Inflammatory macrophage treated with lipopolysaccharide for 1 hour (primary cell): ENCODE results near the gene ZNF235.
"Not testable (repeated sequence)": the region's sequence is repeated elsewhere in the genome, so short reads cannot be mapped to it uniquely, and the experiment has no call there.

Experiments used
- DNase-seq, 2 donors: peaks; one replicate each; pipeline ENCODE4 v3.0.0-alpha.2; 2020 to 2022

ZNF235 gene

DNA sequence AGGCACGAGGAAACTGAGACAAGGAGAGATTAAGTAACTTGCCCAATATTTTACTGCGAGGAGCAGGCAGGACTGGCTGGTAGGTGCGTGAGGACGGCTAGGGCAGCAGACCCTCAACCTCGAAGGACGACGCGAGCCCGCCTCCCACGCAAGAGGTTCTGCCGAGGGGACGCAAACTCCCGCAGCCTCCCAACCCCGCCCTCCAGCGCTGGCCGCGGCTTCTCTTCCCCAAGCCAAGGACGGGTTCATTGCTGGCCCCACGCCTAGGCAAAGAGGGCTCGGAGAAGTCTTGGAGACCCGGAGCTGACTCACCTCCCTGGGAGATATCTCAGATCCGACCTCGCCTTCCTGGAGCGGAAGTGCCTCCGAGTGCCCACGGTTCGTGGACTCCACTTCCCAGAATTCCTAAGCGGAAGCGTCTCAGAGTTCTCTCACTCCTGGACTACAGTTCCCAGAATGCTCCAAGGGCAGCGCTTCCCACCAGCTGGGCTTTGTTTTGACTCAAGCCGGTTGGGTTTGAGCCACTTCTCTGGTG, at the start of gene ZNF235:
ZNF235 (minus strand) TSS at position 367 of the 535 bp plus-strand sequence. CDS start 1,621 bp downstream, outside the sequence.
- DNase-seq = peak; percentile 94 to 95

DNA sequence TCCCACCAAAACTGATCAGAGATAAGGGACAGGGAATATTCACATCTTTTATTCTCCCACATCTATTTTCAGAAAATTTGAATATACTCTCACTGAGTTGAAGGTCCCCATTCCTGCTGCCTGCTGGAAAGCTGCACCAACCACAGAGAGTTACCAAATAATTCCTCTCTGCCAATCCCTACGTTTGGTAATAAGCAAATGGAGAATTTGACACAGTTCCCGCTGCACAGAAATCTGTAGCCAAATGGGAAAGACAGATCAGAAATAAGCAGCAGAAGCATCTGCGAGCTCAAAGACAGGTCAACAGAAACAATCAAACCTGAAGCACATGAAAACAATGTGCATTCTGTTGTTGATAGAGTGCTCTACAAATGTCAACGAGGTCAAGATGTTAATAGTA, 41.7 kb upstream of the ZNF235 start:
- DNase-seq = no peak

DNA sequence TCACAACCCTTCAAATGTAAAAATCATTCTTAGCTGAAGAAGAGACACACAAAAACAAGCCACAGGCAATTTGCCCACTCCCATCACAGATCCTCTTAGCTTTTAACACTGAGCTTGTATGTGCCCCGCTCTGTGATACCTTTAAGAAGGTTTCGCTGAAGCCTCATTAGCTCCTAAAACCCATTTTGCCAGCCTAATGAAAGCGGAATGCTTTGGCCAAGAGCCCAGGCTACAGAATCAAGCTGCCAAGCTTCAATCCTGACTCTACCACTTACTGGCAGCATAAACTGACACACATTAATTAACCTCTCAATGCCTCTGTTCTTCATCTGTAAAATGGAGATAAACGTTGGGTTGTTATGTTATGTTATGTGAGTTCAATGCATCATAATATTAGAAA, 41.1 kb upstream of the ZNF235 start:
- no peak for DNase-seq

DNA sequence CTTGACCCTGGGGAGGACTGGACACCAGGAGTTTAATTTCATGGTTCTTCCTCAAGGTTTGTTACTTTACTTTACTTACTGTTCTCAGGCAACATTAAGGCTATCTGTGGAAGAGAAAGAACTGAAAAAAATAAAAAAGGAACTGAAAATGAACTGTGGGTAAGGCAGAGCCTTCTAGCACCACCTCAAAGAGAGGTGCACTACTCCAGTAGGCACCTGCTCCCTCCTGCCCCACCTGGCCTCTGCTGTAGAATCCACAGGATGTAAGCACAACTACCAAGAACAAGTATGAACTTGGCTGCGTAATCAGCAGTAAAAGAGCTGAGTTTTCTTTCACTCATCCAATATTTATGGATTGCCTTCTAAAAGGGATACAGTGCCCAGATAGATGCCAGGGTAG, 39.4 kb upstream of the ZNF235 start:
- DNase-seq = no peak

DNA sequence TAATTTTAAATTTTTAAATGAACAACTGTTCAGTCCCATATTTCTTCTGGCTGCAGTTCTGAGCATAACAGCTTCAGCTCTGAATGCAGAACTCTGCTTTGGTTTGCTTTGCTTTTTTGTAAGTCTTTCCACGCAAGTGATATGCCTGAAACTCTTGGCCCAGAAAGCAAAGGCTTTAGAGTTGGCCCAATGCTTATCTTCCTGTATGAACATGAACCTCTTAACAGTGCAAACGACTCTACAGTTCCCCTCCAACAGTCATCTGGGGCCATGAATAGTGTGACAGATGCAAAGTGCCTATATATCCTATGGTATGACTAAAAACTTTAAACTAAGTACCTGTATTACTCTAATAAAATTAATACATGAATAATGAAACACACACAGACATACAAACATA, 37.0 kb upstream of the ZNF235 start:
- no peak for DNase-seq

DNA sequence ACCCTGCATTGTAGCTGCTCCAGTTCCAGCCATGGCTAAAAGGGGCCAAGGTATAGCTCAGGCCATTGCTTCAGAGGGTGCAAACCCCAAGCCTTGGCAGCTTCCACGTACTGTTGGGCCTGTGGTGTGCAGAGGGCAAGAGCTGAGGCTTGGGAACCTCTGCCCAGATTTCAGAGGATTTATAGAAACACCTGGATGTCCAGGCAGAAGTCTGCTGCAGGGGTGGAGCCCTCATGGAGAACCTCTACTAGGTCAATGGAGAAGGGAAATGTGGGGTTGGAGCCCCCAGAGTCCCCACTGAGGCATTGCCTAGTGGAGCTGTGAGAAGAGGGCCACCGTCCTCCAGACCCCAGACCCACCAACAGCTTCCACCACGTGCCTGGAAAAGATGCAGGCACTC, 29.8 kb upstream of the ZNF235 start:
- not testable (repeated sequence) for DNase-seq

DNA sequence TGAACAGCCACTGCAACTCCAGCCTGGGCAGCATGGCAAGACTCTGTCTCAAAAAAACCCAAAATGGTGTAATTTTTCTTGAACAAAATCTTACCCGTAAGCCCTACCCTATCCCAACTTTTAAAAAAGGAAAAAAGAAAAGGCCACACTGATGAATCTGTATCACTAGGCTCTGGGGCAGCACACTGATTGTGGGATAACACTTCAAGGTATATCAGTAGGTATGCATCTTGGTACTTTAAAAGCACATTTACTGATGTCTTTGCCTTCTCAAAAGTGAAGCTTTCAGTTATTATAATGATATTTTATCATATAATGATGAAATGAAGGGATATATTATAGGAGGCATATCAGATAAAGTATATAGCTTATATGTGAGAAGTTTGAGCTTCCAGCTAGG, 27.3 kb upstream of the ZNF235 start:
- DNase-seq = no peak

DNA sequence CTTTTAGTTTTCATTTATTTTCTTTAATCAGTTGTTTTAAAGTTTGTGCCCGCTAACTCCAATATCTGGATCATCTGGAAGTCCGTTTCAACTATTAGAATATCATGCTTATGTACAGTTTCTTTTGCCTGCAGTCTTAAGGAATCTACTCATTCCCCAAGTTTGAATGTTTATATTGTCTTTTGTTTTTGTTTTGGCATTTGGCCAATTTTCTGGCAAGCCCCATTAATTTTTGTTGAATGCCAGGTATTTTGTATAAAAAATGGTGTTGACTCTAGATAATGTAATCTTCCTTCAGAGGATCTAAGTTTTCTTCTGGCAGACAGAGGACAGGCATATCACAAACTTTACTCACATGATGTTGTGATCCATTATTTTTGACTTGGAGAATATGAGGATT, 11.1 kb upstream of the ZNF235 start:
- no peak for DNase-seq

DNA sequence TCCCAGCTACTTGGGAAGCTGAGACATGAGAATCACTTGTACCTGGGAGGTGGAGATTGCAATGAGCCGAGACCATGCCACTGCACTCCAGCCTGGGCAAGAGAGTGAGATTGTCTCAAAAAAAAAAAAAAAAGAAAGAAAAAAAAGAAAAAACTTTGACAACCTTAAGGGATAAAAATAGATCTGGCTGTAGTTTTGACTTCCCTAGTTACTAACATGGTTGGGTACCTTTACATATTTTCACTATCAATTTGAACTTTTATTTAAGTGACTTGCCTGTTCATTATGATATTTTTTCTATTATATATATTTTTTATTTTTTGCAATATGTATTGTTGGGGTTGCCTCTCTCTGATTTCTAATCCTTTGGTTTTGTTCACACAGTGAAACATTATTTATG, 8.4 kb upstream of the ZNF235 start:
- no peak for DNase-seq

DNA sequence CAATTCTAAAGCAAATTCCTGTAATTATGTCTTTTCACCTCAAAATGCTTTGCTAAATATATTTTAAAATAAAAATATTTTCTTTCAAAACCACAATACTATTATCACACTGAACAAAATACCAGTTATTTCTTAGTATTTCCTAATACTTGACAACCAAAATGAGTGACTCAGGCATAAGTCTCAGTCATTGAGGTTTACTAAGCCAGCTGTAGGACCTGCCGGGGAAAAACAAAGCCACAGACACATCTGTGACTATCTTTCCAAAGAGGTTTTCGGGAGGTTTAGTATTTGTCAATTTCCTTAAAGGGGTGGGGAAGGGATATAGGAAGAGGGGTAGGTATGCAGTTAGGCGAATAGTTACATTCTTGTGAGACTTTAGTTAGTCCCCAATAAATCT, 3.2 kb upstream of the ZNF235 start:
- no peak for DNase-seq

DNA sequence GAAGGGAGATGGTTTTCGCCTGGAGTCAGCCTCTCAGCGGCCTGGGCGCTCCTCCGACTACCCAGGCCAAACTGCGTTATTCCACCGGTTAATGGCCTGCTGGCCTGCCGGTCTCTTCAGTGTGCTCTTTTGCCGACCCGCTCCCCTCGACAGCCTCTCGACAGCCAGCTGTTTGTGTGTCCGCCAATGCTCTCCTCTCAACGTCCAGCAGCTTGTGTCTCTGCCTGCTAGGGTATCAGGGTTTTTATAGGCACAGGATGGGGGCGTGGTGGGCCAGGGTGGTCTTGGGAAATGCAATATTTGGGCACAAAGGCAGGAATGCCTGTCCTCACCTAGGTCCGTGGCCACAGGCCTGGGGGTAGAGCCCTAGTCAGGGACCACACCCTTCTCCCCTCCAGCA, 1.5 kb upstream of the ZNF235 start:
- no peak for DNase-seq

DNA sequence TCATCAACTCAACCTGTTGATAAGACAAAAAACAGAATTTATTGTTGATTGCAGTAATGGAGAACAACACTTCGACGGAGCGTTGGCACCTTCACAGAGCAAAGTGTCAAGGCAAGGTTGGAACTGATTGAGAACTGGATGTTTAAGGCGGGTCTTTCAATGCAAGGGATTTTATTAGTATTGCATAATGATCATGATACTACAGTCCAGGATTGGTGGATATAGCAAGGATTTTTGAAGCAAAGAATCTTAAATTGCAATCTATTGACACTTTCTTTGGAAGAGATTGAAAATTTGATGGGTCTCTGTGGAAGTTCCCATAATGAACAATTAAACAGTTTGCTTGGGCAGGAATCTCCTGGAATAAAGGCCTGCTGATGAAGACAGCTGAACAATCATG, 632 bp upstream of the ZNF235 start:
- no peak for DNase-seq

DNA sequence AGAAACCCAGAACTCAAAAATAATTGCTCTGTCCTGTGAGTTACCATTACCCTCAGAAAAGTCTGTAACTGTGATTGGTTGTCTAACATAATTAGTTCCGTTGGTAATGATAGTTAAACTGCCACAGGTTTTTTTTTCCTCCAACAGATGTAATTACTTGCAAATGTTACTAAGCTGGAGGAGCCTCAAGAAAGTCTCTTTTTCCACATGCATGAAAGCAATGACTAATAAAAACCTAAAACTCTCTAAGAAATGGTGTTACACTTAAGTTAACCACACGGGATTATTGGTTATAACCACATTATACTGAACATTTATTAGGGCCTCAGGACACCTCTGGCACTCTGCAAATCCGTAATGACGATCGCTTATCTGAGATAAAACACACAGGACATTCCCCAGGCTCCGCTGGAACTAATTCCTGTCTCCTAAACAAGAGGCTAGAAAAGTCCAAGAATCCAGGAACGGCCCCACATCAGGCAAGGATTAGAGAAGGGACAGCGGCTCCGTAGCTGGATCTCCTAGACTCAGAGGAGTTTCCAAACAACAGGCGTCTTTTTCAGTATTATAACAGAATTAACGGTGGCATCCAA, 753 bp downstream of the ZNF235 start:
- peak; percentile 0 to 5 for DNase-seq

DNA sequence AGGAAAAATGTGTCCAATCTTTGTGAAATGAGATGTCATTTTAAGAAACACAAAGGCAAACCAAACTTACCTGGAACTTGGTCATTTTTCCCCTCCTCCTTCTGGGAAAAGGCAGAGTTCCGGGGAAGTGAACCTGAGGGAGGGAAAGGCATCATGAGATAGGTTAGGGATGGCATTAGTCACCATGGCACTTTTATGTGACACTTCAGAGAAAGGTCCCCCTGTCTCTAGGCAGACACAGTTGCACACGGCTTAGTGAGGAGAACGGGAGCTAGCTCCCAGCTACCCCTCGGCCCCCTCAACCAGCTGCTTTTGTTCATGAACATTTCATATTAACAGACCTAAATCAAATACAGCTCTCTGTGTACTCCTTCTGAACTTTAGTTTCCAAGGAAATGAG, 1.5 kb downstream of the ZNF235 start:
- no peak for DNase-seq

DNA sequence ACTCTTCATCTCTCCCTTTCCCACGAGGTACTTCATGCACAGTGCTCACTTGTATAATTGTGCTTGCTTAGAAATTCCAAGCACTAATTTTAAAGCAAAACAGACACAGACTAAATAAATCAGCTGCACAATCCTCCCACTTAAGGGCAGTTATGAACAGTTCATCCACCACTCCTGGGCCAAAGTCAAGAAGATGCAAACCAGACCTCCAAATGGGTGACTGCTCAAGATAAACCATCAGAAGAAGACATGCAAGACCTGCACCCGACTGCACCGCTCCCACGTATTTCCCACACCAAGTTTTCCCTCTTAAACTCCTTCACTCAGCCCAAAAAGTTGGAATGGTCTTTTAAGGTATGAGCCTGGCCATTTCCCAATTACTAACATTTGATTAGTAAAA, 19.9 kb downstream of the ZNF235 start:
- no peak for DNase-seq

DNA sequence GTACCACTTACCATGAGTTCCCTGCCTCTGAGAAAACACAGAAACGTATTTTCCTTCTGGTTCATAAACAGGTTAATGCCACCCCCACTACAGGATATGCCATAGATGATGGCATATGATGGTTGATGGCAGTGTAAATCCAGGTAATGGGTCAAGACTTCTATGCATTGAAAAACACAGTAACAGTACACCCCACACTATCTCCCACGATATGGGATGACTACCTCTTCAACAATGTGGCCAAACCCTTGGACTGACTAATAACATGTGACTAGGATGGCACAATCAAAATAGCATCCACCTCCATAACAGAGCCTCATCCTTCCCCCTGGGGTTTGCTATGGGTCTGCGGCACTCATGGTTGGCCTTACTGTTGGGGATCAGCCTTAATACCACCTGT, 22.0 kb downstream of the ZNF235 start:
- no peak for DNase-seq

DNA sequence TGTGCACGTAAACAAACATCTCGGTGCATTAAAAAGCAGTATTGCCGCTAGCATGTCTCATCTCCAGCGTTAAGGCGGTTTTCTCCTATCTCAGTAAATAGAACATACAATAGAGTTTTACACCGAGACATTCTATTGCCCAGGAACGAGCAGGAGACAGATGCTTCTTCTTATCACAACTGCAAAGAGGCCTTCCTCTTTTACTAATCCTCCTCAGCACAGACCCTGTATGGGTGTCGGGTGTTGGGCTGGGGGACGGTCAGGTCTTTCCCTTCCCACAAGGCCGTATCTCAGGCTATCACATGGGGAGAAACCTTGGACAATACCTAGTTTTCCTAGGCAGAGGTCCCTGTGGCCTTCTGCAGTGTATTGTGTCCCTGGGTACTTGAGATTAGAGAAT, 23.9 kb downstream of the ZNF235 start:
- no peak for DNase-seq

DNA sequence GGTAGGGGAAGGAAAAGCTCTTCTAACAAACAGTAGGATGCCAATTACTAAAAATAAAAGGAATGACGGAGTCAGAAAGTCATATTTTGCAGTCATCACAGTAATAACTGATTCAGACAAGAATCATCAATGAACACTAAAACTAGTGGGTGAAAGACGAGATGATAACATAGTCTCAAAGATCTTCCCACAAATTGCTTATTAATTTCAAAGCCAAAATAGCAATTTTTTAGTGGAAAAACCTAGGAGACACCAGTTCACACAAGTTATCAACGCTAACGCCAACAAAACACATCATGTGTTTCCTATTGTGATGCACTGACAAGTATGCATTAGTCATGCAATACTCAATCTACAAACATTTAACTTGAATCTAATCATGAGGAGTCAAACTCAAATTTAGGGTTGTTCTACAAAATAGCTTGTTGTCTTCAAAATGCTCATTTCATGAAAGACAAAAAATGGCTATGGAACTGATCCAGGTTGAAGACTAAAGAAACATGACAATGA, 26.6 kb downstream of the ZNF235 start:
- DNase-seq = no peak

DNA sequence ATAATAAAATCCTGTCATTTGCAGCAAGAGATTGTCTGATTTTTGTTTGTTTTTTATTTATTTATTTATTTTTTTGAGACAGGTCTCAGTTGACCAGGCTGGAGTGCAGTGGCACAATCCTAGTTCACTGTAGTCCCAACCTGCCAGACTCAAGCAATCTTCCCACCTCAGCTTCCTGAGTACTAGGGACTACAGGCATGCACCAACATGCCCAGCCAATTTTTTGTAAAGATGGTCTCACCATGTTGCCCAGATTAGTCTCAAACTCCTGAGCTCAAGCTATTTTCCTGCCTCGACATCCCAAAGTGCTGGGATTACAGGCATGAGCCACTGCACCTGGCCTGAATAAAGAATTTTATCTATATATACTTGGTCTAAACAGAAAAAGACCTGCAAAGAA, 27.5 kb downstream of the ZNF235 start:
- no peak for DNase-seq

DNA sequence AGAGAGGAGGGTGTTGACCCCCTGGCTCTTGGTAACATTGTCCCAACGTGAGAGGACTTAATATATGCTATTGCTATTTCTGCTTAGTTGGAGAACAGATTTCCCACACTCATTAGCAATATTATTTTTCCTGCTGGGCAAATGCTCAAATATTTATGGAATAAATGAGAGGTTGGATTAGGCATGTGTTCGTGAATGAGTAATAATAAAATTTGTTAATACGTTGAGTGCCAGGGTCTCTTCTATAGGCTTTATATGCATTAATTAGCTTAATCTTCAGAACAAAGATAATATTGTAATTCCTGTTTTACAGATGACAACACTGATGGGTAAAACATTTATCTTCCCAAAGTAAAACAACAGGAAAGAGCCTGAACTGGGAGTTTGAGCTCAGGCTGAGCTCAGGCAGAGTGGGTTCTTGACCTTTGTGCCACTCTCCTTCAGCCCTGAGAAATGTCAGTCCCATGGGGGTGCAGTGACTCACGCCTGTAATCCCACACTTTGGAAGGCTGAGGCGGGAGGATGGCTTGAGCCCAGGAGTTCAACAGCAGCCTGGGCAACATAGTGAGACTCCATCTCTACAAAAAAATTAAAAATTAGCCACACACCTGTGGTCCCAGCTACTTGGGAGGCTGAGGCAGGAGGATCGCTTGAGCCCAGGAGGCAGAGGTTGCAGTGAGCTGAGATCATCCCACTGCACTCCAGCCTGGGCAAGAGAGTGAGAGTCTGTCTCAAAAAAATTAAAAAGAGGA, 44.0 kb downstream of the ZNF235 start:
- DNase-seq = no peak

DNA sequence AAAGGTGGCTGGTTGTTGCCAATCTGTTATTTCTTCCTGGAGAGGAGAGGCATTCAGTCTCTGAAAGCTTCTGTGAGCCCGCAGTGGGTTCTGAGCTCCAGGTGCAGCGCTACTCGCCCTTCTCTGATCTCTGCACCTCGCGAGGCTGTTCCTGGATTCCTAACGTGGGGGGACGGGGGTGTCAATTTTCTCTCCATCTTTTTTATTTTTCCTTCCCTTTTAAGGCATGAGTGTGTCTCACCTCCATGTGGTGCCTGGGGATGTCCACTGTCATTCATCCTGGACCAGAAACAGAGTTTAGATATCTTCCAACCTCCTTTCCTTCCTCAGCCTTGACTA, 44.5 kb downstream of the ZNF235 start:
- DNase-seq = no peak

DNA sequence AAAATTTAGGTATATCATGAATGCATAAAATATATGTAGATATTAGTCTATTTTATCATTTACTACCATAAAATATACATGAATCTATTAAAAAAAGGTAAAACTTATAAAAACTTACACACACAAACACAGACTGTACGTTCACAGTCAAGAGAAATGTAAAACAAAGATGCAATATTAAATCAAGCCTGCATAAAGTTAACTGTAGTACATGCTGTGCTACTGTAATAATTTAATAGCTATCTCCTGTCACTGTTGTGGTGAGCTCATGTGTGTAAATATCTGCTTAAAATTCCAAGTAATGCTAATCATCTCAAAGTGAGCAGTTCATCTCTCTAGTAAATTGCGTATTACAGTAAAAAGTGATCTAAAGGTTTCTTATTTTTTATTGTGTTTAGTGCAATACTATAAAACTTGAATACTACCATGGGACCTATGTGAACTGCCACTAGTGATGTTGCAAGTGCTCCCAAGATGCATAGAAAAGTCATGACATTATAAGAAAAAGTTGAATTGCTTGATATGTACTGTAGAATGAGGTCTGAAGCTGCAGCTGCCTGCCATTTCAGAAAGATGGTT, 45.9 kb downstream of the ZNF235 start:
- DNase-seq = no peak

DNA sequence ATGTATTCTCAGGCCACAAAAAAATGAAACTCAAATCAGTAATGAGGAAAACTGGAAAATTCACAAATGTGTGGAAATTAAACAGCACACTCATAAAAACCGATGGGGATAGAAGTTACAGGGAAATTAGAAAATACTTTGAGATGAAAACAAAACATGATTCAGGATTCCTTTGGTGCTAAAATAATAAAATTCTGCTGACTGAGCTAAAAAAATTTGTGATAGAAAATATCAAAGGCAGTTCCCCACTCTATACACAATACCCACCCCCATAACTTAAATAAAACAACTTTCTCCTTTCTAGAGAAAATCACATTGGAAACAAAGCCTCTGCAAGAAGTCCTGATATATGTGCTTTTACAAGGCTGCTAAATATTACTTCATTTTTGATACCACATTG, 46.7 kb downstream of the ZNF235 start:
- no peak for DNase-seq

DNA sequence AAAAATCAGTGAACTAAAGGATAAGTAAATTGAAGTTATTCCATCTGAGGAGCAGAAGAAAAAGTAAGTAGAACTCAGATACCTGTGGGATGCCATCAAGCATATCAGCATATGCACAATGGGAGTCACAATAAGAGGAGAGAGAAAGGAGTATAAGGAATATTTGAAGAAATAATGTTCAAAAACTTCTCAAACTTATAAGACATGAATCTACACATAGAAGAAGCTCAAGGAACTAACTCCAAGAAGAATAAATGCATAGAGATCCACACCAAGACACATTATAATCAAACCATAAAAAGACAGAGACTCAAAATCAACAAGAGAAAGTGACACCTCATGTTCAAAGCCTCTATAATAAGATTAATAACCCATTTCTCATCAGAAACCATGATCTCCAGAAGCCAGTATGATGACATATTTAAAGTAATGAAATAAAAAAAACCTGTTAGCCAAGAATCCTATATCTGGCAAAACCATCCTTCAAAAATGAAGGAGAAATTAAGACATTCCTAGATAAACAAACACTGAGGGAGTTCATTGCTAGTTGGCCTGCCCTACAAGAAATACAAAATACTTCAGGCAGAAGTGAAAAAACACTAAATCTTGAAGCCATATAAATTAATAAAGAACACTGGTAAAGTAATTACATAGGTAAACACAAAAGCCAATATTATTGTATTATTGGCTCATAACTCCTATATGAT, 49.0 kb downstream of the ZNF235 start:
- no peak for DNase-seq
